ENCODE data around the gene SMCO3.

The SMCO3 gene

GRCh38 chr12:14814014-14814413 lies at the start of gene SMCO3:
Gene SMCO3 (minus strand): TSS chr12:14814182. CDS start chr12:14806680, 7,502 bp downstream.
- no peak for DNase-seq (ENCODE audit: low read depth in 2 of 2, low spot score in 1 of 2)

GRCh38 chr12:14860490-14860889 lies 46.5 kb upstream of the SMCO3 start:
- DNase-seq (ENCODE audit: low read depth in 2 of 2, low spot score in 1 of 2): no peak

DNA sequence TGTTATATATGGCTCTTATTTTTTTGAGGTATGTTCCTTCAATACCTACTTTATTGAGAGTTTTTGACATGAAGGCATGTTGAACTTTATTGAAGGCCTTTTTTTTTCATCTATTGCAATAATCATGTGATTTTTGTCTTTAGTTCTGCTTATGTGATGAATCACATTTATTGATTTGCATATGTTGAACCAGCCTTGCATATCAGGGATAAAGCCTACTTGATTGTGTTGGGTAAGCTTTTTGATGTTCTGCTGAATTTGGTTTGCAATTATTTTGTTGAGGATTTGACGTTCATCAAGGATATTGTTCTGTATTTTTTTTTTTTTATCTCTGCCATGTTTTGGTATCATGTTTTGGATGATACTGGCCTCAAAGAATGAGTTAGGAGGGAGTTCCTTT lies 44.5 kb upstream of the SMCO3 start:
- DNase-seq (ENCODE audit: low read depth in 2 of 2, low spot score in 1 of 2): no peak

DNA sequence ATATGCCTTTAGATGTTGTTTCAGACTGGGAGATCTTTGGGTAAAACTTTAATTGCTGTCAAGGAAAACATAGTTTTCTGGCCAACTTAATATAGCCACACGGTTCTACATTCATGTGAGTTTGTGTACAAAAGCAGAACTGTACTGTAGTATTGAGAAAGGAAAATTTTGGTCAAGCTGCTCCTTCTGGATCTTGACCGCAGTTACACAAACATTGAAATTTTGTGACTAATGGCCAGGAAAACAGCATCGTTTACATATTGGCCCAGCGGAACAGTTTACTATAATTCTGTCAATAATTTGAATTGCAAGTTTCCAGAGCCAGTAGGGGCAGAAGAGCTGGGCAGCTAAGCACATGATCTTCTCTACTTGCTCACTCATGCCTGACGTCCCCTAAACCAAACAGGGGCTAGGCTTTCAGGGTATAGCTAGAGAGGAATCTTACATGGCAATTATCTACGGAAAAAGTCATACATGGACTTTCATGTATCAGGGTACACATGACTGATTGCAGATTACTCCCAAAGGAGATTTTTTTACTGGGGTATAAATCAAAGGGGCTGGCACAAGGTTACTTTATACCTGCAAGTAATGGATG lies 40.7 kb upstream of the SMCO3 start:
- no peak for DNase-seq (ENCODE audit: low read depth in 2 of 2, low spot score in 1 of 2)

GRCh38 chr12:14853961-14854360 lies 40.0 kb upstream of the SMCO3 start:
- no peak for DNase-seq (ENCODE audit: low read depth in 2 of 2, low spot score in 1 of 2)

GRCh38 chr12:14852880-14853279 lies 38.9 kb upstream of the SMCO3 start:
- DNase-seq (ENCODE audit: low read depth in 2 of 2, low spot score in 1 of 2): no peak

GRCh38 chr12:14850929-14851663 lies 37.1 kb upstream of the SMCO3 start:
- no peak for DNase-seq (ENCODE audit: low read depth in 2 of 2, low spot score in 1 of 2)

- no peak for DNase-seq (ENCODE audit: low read depth in 2 of 2, low spot score in 1 of 2)
Observed at GRCh38 chr12:14849661-14850060, 35.7 kb upstream of the SMCO3 start.

DNA sequence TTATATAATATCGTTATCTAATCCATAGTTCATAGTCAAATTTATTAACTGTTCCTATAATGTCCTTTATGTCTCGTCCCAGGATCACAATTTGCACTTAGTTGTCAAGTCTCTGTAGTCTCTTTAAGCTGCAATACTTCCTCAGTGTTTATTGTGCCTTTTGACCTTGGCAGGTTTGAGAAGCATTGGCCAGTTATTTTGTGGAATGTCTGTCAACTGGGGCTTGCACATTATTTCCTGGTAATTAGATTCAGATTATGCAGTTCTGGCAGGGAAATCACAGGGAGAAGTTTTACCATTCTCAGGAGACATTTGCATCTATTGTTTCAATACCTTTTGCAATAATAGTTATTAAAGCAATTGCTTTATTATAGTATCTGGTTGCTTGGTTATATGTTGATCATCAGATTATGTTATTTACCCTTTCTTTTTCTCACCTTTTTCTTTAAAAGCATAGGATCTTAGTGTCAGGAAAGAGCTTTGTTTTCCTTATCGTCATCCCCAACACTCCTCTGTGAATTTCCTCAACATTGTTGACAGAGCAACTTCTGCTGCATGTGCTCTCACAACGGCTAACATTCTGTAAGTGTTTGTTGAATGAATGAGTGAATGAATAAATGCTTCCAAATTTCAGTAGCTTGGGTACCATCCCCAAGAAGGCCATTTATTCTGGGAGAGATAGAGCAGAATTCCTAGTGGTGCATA lies 33.0 kb upstream of the SMCO3 start:
- DNase-seq (ENCODE audit: low read depth in 2 of 2, low spot score in 1 of 2): no peak

- DNase-seq (ENCODE audit: low read depth in 2 of 2, low spot score in 1 of 2): no peak
Observed at GRCh38 chr12:14846042-14846587, 32.1 kb upstream of the SMCO3 start.

DNA sequence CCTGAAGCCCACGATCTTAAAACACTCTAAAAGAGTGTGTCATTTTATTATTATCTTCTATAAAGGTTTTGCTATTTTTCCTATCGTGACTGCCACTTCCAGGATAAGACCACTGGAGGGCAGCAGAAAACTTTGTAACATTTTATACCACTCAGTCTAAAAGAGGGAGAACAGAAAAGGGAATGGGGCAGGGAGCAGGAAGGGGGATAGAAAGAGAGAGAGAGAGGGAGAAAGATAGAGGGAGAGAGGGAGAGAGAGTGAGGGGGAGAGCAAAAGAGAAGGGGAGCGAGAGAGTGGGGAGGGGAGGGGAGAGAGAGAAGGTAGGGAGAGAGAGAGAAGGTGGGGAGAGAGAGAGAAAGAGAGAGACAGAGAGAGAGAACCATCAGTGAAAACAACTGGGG lies 31.4 kb upstream of the SMCO3 start:
- DNase-seq (ENCODE audit: low read depth in 2 of 2, low spot score in 1 of 2): no peak

DNA sequence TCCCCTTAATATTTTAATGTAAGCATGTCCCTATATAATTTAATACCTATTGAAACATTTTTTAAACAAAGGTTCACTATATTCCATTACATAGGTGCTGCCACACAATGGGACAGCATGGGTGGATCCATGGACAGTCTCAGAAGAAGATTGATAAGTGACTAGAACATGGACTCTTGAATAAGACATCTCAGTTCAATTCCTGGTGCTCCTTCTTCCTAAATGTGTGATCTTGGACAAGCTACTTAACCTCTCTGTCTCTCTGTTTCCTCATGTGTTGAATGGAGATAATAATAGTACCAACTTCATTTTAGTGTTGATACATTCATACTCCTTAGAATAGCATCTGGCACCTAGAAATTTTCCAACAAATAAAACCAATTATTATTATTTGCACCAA lies 30.4 kb upstream of the SMCO3 start:
- DNase-seq (ENCODE audit: low read depth in 2 of 2, low spot score in 1 of 2): no peak

DNA sequence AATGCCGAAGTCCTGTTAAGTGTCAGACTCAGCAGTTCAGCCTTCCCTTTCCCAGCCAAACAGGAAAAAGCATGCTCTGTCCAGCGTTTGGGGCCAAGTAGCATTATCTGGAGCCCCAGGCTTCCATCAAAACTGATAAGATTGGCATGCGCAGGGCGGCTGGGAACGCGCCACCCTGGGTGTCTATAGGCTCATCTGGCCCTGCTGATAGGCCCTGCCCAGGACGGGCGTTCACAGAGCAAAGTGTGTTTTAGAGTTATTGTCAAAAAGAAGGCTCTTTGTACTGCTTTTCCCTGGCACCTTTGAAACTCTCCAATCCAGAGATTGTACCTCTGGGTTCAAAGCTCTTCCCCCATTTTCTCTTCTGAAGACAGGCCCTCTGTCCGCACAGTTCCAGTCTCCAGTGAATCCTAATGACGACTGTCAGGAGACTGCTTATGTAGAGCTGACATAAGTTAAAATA lies 29.5 kb upstream of the SMCO3 start, which contains the start of gene ART4:
Gene ART4 (minus strand): TSS at position 102 of the 463 bp plus-strand sequence. CDS start 413 bp downstream, outside the sequence.
- no peak for DNase-seq (ENCODE audit: low read depth in 2 of 2, low spot score in 1 of 2)

GRCh38 chr12:14842315-14842714 lies 28.3 kb upstream of the SMCO3 start:
- DNase-seq (ENCODE audit: low read depth in 2 of 2, low spot score in 1 of 2): no peak

DNA sequence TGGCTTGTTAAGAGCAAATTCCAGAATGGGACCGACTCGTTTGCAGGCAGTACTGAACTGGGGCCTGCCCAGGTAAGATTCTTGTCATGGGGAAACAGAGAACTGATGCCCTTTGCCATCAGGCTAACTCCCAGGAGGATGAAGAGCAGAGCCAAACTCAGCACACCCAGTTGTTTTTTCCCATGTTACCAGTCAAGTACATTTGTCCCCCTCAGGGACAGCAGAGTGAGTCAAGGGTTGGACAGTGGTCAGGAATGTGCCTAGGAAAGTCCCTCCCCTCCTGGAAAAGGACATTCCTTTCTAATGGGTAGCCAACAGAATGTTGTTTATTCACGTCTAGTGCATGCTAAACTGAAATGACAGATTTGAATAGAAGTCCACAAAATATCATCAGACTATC lies 27.8 kb upstream of the SMCO3 start:
- DNase-seq (ENCODE audit: low read depth in 2 of 2, low spot score in 1 of 2): no peak

DNA sequence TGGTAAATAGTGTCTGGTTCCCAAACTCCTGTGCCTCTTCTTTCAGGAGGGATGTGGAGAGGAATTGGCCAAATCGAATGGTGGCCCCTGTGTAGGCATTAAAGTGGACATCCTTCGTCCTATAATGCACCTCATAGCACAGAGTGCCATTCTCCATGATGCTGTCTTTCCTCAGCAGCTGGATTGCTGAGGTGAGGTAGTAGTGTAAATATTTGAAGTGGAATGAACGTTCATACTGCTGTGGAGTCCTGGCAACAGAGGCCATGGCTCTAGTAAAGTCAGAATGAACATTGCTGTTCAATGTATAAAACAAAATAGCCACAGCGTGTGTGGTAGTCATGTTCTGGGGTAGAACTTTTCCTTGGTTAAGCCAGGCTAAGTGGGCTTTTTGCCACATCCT lies 26.6 kb upstream of the SMCO3 start:
- DNase-seq (ENCODE audit: low read depth in 2 of 2, low spot score in 1 of 2): no peak

GRCh38 chr12:14839262-14839661 lies 25.3 kb upstream of the SMCO3 start:
- DNase-seq (ENCODE audit: low read depth in 2 of 2, low spot score in 1 of 2): no peak

DNA sequence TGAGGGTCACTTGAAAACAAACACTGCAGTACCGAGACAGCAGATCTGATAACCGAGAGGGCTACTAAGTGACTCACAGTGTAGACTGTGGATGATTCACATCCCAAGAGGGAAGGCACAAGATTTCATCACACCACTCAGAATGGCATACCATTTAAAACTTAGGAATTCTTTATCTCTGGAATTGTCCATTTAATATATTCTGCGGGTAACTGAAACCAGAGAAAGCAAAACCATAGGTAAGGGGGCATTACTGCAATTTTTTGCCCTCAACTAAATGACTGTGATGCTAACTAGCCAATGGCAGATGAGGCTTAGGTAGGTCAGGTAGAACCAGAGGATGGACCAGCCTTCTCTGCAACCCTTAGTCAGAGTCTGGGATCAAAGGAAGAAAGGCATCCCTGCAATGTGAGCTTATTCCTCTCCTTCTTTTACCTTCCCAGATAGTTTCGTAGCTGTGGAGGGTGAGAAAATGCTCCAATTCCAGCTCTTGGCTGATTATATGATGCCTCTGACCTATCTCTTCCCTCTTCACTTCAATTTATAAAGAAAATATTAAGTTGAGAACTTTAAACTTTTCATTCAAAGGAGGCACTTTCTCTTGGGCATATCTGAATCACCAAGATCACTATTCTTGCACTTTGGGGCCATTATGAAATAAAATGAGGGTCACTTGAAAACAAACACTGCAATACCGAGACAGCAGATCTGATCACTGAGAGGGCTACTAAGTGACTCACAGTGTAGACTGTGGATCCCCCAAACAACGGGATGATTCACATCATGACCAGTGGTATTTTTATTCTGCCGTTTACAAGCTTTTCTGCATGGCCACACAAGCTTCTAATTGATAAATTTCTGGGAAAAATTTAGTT lies 22.6 kb upstream of the SMCO3 start:
- no peak for DNase-seq (ENCODE audit: low read depth in 2 of 2, low spot score in 1 of 2)

GRCh38 chr12:14834509-14834908 lies 20.5 kb upstream of the SMCO3 start:
- DNase-seq (ENCODE audit: low read depth in 2 of 2, low spot score in 1 of 2): no peak

- DNase-seq (ENCODE audit: low read depth in 2 of 2, low spot score in 1 of 2): no peak
Observed at GRCh38 chr12:14833952-14834351, 20.0 kb upstream of the SMCO3 start.

DNA sequence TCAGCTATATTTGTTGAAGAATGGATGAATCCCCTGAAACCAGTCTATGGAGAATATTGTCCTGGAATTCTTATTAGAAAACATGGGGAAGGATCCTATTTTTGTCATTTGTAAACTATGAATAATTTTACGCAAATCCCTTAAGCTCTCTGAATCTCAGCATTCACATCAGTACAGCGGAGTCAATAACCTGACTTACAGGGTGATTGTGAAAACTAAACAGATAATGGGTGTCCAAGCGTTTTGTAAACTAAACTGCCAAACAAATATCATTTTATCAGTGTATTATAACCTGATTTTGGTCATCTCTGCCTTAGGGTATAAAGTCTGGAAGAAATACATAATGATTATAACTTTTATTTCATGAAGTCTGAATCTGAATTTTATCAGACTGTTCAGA lies 19.4 kb upstream of the SMCO3 start:
- no peak for DNase-seq (ENCODE audit: low read depth in 2 of 2, low spot score in 1 of 2)

Measured in stimulated activated CD8-positive, alpha-beta memory T cell treated with anti-CD3 and anti-CD28 coated beads, Interleukin-4, amount 100 ng/mL, for 4 hours (primary cell).